Adrenal gland (tissue), 12 donors: ENCODE data around the gene GPAT3. TPM values are rescaled to one million over a fixed set of nuclear protein-coding genes. Genes with fewer than 3 reads are reported as not detected.
A peak's percentile ranks its signal among the peaks of the same experiment; 100 is the strongest.

Experiments
- DNase-seq, 7 donors: peaks; one replicate each; pipeline ENCODE4 v3.0.0-alpha.2; 2019 to 2020
- H3K27ac ChIP-seq, 5 donors: fragments of 200-600 bp; sonication (generic) in 4 of 5; 1 replicate in 3 of 5; 2 replicates in 2 of 5; pipeline versions ENCODE4 v1.5.1 to v1.8.0; 2016 to 2020; ENCODE audit warnings: mild to moderate bottlenecking in 1 of 5
- H3K27me3 ChIP-seq: fragments of 200-600 bp; 2 replicates; pipeline ENCODE4 v1.8.0; 2021
- H3K36me3 ChIP-seq, 2 donors: fragments of 200-600 bp; replicated peaks in 1 of 2; 1 replicate in 1 of 2; 2 replicates in 1 of 2; pipeline versions ENCODE4 v1.5.1 to v1.8.0; 2018 to 2022
- H3K4me1 ChIP-seq, 2 donors: fragments of 200-600 bp; replicated peaks in 1 of 2; 1 replicate in 1 of 2; 2 replicates in 1 of 2; pipeline versions ENCODE4 v1.5.1 to v1.8.0; 2018 to 2021
- H3K4me3 ChIP-seq, 4 donors: fragments of 200-600 bp; sonication (generic) in 3 of 4; one replicate each; pipeline ENCODE4 v1.5.1; 2016 to 2018
- H3K9me3 ChIP-seq, 3 donors: fragments of 200-600 bp; sonication (generic) in 1 of 3; replicated peaks in 1 of 3; 1 replicate in 2 of 3; 2 replicates in 1 of 3; pipeline versions ENCODE4 v1.5.1 to v1.8.0; 2016 to 2021
- CTCF ChIP-seq, 6 experiments: fragments of 450-650 bp in 4 of 6; fragments of 200-600 bp in 2 of 6; sonication (generic) in 1 of 6; IDR thresholded peaks; 1 replicate in 5 of 6; 2 replicates in 1 of 6; pipeline versions ENCODE4 v1.5.1 to v1.8.0; 2016 to 2021; ENCODE audit warnings: antibody characterized with exemption in 6 of 6, mild to moderate bottlenecking in 2 of 6, moderate library complexity in 1 of 6
- POLR2A ChIP-seq, 2 donors: fragments of 450-650 bp; IDR thresholded peaks; one replicate each; pipeline ENCODE4 v1.6.1; 2017; ENCODE audit warnings: antibody characterized with exemption in 2 of 2, mild to moderate bottlenecking in 2 of 2, moderate library complexity in 1 of 2
- WGBS, 4 donors: extraction: QIAGEN DNeasy Blood & Tissue Kit in 2 of 4; methylation state at CpG; one replicate each; pipeline versions ENCODE4 v1.1.5 to v1.1.7; 2013 to 2017; 5-methylcytosine and 5-hydroxymethylcytosine counted together
- intact Hi-C, 2 donors: fragments of 100-400 bp; cut with DNase I; formaldehyde crosslinking; loops; one replicate each; pipeline versions ENCODE4 v1.14.1 to v1.15.0; 2022 to 2023
- polyA plus RNA-seq, 3 donors: library from polyadenylated mRNA; stranded (reverse); fragments of 200-250 nt in 2 of 3; fragments of 350-450 nt in 1 of 3; fragmentation: Illumina TruSeq in 1 of 3; extraction: RNeasy Lipid Tissue Mini Kit (QIAGEN cat#74804) in 1 of 3; gene quantifications; one replicate each; pipeline ENCODE4 v1.2.3, GENCODE V29; 2013 to 2014
- total RNA-seq, 9 donors: library from RNA; depleted of rRNA in 4 of 9; stranded (reverse); fragments of >200 nt in 4 of 9; fragments of 120-200 nt in 1 of 9; fragmentation: NEBNext Ultra II Directional in 1 of 9; extraction: Animal tissue kit (Norgen Biotek cat#: 25700) in 1 of 9; gene quantifications; one replicate each; pipeline versions ENCODE4 v1.1.0 to v1.2.4, GENCODE V29; 2013 to 2023
- donor health status: healthy with polysubstance abuse.
- donor health status: Bipolar disorder and iron deficiency.
- donor health status: DM: yes; HTN: yes; CAD: no.
- donor health status: DM: no; HTN: no; CAD: no.
- donor health status: DM: no; HTN: no; CAD: no.
- donor health status: DM: yes; HTN: yes; CAD: no.

GPAT3 gene
- total and polyA plus RNA-seq, 12 donors: 0.12 to 15.4 (median 0.98) TPM

DNA sequence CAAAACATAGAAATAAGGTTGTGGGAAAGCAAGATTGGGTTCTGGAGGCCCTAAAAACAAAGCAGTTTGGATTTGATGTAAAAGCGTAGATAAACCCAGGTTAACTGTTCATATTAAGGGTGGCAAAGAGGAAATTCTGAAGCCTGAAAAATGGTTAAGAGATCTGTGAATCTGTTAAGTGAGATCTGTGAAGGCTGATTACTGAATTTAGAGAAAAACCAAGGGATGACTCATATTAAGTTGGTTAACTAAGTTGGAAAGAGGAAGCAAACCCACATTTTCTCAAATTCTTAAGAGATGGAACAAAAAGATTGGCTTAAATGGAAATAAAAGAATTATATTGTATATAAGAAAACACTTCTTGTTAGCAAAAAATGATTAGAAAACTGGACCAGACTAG, 22.8 kb downstream of the GPAT3 start:
- no peaks in the 10 kb centered on the region for H3K9me3 ChIP-seq
- no peak overlapping the region for H3K27ac ChIP-seq
- H3K4me3 ChIP-seq: no peak overlapping the region
- intact Hi-C loops: no loop called here
- H3K4me1 ChIP-seq: no peaks in the 10 kb centered on the region
- 19 to 62% (median 24%) methylated on average over 1 of the region's 1 CpG for WGBS, 4 donors
- H3K36me3 ChIP-seq: no peaks in the 10 kb centered on the region
- no peaks in the 10 kb centered on the region for H3K27me3 ChIP-seq
- DNase-seq: no peak
- no peak for TF ChIP-seq CTCF (IDR thresholded peaks at IDR 0.05)
- TF ChIP-seq POLR2A (IDR thresholded peaks at IDR 0.05): no peak

GRCh38 chr4:83560523-83560922, 24.6 kb downstream of the GPAT3 start:
- TF ChIP-seq CTCF (IDR thresholded peaks at IDR 0.05): no peak
- no peak for TF ChIP-seq POLR2A (IDR thresholded peaks at IDR 0.05)
- intact Hi-C loops: no loop called here

GRCh38 chr4:83561381-83561780, 25.5 kb downstream of the GPAT3 start:
- Histone ChIP-seq H3K4me3 (no peak overlapping the region), H3K36me3 (no peaks in the 10 kb centered on the region), H3K27ac (no peak overlapping the region), H3K27me3 (no peaks in the 10 kb centered on the region), H3K9me3 (no peaks in the 10 kb centered on the region), H3K4me1 (no peaks in the 10 kb centered on the region)
- WGBS, 4 donors: 23 to 45% (median 35%) methylated on average over 2 of the region's 2 CpGs
- TF ChIP-seq CTCF (IDR thresholded peaks at IDR 0.05) (no peak), POLR2A (IDR thresholded peaks at IDR 0.05) (no peak)
- peak; percentile 40 to 83 (median 70) for DNase-seq
- intact Hi-C loops: no loop called here

More at GRCh38 chr4:83560523-83560922, 24.6 kb downstream of the GPAT3 start:
- H3K9me3 ChIP-seq: no peaks in the 10 kb centered on the region
- H3K27me3 ChIP-seq: no peaks in the 10 kb centered on the region
- no peak for DNase-seq
- no peaks in the 10 kb centered on the region for H3K4me1 ChIP-seq
- 84 to 94% (median 91%) methylated on average over 3 of the region's 3 CpGs for WGBS, 4 donors
- no peak overlapping the region for H3K4me3 ChIP-seq
- no peaks in the 10 kb centered on the region for H3K36me3 ChIP-seq
- no peak overlapping the region for H3K27ac ChIP-seq

DNA sequence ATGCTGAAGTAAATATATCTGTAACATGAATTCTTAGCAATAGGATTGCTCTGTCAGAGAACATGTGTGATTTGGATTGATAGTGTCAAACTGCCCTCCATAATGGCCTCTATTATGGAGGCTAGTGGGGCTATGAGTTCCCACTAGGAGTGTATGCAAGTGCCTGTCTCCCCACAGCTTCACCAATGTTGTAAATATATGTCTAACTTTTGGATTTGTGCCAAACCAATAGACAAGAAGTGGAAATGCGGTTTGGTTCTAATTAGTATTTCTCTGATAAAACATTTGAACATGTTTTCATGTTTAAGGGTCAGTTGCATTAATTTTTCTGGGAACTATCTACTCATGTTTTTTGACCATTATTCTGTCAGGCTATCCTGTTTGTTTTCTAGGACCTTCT, 28.1 kb downstream of the GPAT3 start:
- WGBS, 4 donors: 72 to 81% (median 76%) methylated on average over 1 of the region's 1 CpG
- intact Hi-C loops: no loop called here
- Histone ChIP-seq H3K27me3 (no peaks in the 10 kb centered on the region), H3K9me3 (no peaks in the 10 kb centered on the region), H3K4me1 (no peaks in the 10 kb centered on the region), H3K4me3 (no peak overlapping the region), H3K36me3 (no peaks in the 10 kb centered on the region), H3K27ac (no peak overlapping the region)
- TF ChIP-seq CTCF (IDR thresholded peaks at IDR 0.05) (no peak), POLR2A (IDR thresholded peaks at IDR 0.05) (no peak)
- no peak for DNase-seq
